Measurements from ENCODE around the gene MARCHF6. TPM values are rescaled to one million over a fixed set of nuclear protein-coding genes. Genes with fewer than 3 reads are reported as not detected.

The MARCHF6 gene
- total and polyA plus RNA-seq, 2 of the 8 experiments (the other 6 are each of a cell fraction or from before 2014, with no cell fraction given) = 93.1 to 118 TPM

GRCh38 chr5:10339958-10340357 is 13.5 kb upstream of the MARCHF6 start (continued):
- TF ChIP-seq CHD7 (IDR thresholded peaks at IDR 0.05; ENCODE audit: insufficient replicate concordance, low read length) (no peak), EGR1 (IDR thresholded peaks at IDR 0.05; ENCODE audit: borderline replicate concordance, low read depth, low read length) (no peak), SIRT6 (IDR thresholded peaks at IDR 0.05; ENCODE audit: low read length) (no peak), TEAD4 (IDR thresholded peaks at IDR 0.05; ENCODE audit: low read depth, low read length) (no peak), BCL11A (IDR thresholded peaks at IDR 0.05; ENCODE audit: low read depth in 2 of 2, low read length in 2 of 2) (no peak), ASH2L (IDR thresholded peaks at IDR 0.05; ENCODE audit: low read length) (no peak), SIX5 (IDR thresholded peaks at IDR 0.05; ENCODE audit: low read depth, low read length) (no peak), GABPA (IDR thresholded peaks at IDR 0.05; ENCODE audit: borderline replicate concordance, insufficient read depth, low read length) (no peak)

All from H1 (cell line).